CD4-positive, alpha-beta T cell treated with Interleukin-21 for 1 hour (primary cell): ENCODE data around the gene TOM1L1.
A peak's percentile ranks its signal among the peaks of the same experiment; 100 is the strongest.

Experiments used
- DNase-seq: peaks from one replicate; pipeline ENCODE4 v3.0.0-alpha.2; 2020

Gene TOM1L1

GRCh38 chr17:54950116-54950515, 49.5 kb downstream of the TOM1L1 start:
- DNase-seq: no peak

DNA sequence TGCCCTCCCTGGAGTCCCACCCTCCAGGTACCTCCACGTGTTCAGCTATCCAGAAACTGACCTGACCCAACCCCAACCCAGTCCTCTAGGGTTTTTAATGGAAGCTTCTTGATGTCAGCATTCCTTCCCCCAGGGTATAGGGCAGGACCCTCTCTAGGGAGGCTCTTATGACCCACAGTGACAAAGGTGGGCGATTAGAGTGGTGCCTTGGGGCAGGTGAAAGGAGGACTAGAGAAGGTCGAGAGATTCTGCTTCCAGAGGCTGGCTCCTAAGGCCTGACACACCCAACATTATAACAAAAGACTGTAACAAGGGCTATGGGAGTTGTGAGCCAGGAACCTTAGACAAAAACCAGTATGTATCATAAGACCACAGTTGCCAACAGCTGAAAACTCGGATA, 50.6 kb downstream of the TOM1L1 start:
- no peak for DNase-seq

DNA sequence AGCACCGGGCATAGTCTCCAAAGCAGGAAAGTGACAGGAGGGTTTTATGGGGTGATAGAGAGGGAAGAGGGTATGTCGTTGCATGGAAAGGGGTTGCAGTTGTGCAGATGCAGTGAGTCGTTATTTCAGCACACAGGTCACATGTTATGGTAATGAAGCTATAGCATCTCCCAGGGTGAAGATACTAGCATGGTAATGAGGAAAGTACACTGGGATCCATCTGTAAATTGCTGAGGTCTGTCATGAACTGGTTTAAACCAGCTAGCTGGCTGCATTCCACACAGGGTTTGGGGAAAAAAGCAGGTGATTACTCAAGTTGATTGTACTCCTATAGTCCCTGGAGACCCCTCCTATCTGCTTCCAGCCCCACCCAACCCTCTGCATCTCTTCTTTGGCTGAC, 56.1 kb downstream of the TOM1L1 start:
- no peak for DNase-seq

- DNase-seq: no peak
Measured at GRCh38 chr17:54967621-54968261, 67.1 kb downstream of the TOM1L1 start.

DNA sequence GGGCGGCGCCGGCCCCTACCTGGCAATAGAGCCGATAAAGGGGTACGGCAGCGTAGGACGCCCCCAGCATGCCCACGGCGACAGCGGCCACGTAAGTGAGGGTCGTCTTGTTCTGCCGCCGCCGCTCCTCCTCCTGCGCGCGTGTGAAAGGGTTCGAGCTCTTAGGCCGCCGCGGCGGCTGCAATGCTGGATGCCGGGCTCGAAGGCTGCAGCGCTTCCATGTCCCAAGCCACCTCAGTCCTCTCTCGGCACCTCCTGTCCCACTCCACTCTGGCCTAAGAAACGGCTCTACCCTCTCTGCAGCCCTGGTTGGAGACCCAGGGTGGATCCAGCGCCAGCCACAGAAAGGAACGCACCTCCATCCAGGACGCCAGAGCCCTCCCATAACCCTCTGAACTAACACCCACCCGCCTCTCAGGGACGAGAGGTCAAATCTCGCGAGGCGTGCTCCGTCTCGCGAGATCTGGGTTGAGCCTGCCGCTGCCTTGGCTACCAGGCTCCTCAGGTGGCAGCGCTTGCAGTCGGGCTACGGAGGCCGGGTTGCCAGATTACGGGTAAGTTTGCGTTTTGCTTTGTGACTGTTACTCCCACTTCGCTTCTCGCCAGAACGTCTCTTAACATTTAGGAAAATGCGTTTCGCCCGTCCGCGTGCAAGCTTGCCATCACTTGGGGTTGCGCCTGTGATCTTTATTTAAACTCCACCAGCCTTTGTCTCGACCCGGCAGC, 67.8 kb downstream of the TOM1L1 start, which contains the start of the genes COX11 and STXBP4:
Gene COX11 (minus strand): TSS at position 393 of the 726 bp plus-strand sequence. CDS start 8 bp downstream, at position 385.
Gene STXBP4 (plus strand): TSS at position 504 of the 726 bp plus-strand sequence. CDS start 17,455 bp downstream, outside the sequence.
- DNase-seq: peak; percentile 96

DNA sequence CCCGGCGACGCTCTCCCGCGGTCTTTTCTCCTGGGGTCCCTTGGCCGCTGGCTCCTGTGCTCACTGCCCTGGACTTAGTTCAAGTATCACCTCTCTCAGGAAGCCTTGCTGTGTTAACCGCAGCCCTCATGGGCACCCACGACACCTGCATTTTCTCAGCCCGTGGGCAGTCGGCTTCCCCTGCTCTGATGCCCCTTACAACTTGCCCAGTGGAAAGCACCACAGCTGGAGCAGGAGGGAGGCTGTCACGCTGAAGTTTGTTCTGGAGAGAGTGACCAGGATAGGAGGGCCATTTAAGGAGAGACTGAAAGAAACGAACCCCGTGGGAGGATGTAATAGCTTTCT, 68.3 kb downstream of the TOM1L1 start:
- DNase-seq: no peak

DNA sequence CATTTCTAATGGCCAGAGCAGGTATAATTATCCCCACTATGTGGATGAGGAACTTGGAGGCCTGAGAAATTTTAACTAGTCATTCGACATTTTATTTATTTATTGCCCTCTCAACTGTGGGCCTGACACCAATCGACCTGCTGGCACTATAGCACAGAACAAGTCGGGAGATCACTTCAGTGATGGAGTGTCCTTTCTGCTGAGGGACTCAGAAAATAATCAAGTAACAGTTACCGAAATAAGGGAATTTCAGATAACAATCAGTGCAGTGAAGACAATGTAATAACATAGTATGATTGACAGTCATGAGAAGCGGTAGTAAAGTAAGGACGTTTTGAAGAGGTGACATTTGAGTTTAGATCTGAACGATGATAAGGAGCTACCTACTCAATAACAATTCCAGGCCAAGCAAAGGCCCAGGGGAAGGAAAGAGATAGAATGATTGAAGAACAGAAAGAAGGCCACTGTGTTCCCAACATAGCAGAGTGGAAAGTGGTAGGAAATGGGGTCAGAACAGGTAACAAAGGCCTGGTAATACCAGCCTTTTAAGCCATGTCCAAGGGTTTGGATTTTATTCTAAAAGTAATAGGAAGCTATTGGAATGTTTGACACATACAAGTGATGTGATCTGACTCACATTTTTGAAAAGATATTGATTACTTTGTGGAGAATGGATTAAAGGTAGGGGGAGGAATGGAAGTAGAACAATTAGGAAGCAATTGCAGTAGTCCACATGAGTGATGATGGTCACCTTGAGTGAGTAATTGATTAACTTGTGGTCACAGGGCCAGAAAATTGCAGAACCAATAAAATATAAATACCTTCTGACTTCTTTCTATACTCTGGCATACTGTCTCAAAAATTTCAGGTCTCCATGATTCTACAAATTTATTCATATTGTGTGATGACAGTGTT, 69.3 kb downstream of the TOM1L1 start:
- peak; percentile 2 for DNase-seq

- no peak for DNase-seq
Measured at GRCh38 chr17:54971147-54971546, 70.5 kb downstream of the TOM1L1 start.

- DNase-seq: no peak
Measured at GRCh38 chr17:54971901-54972300, 71.2 kb downstream of the TOM1L1 start.

GRCh38 chr17:54972406-54973138, 71.9 kb downstream of the TOM1L1 start:
- DNase-seq: no peak

- no peak for DNase-seq
Measured at GRCh38 chr17:54974759-54975158, 74.1 kb downstream of the TOM1L1 start.

DNA sequence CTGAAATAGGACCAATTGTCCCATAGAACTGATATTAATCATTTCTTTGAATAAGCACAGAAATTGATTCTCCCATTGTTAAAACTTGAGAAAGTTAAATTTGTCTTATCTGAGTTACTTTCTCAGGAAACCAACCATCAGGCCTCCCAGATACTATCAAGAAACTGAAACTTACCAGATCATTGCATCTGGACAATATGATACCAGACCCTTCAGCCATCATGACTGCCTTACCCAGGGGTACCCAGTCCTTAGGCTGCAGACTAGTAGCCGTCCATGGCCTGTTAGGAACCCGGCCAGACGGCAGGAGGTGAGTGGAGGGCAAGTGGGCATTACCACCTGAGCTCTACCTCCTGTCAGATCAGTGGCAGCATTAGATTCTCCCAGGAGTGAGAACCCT, 75.7 kb downstream of the TOM1L1 start:
- DNase-seq: no peak

GRCh38 chr17:54977744-54978143, 77.1 kb downstream of the TOM1L1 start:
- no peak for DNase-seq

DNA sequence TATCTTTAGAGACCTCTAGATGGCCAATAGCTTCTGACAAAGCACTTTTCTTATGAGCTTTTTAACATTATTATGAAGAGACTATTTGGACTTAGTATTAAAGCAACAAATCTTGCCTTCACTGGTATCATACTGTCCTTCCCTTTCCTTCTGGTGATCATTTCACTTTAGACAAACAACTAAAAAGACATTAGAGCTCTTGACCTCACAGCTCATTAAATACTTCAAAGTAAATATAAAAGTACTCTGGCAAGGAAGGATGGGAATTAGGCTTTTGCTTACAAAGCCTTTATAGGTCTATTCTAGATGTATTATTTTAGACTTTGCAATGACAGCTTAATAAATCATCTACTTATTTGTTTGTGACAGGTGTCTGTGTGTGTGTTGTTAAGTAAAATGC, 79.0 kb downstream of the TOM1L1 start:
- no peak for DNase-seq

DNA sequence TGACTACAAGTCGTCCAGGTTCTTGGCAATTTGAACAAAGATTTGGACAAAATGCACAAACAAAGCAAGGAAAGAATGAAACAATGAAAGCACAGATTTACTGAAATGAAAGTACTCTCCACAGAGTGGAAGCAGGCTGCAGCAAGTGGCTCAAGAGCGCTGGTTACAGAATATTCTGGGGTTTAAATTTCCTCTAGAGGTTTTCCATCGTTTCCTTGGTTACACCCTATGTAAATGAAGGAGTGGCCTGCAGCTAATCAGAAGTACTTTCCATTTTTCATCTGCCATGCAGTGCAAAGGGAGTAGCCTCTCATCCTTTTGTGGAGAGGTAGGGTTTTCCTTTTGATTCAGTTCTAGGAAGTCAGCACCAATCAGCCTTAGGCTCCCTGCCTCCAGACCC, 79.7 kb downstream of the TOM1L1 start:
- DNase-seq: no peak

DNA sequence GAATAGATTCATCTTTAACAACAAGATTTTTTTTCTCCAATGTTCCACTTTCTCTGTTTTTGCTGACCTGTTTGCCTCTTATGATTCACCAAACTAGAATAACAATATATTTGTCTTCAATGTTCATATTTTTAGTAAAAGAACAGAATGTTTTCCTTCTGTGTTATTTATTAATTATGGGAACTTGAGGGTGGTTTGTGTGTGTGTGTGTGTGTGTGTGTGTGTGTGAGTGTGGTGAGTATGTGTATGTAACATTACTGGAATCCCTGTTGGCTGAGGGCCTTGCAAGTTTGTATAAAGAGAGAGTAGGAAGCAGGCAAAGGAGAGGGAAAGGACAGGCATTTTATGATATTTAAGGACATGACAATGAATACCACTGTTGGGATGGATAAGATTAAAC, 81.7 kb downstream of the TOM1L1 start:
- no peak for DNase-seq

DNA sequence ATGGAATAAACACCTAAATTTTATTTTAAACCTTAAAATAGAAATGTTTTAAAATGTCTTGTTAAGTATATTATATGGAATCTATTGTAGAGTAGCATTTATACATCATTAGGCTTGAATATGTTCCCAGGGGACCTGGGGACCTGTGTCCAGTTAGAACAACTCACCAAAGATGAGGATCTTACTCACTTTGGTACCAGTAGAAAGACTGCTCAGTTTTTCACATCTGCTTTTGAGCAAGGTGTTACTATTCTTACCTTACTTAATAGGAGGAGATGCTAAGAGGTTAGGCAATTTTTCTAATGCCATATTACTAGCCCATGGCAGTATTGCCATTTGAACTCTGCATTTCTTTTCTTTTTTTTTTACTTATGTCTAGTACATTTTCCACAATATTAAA, 82.6 kb downstream of the TOM1L1 start:
- DNase-seq: no peak

GRCh38 chr17:54985476-54985875, 84.8 kb downstream of the TOM1L1 start:
- no peak for DNase-seq

GRCh38 chr17:54990118-54990517, 89.5 kb downstream of the TOM1L1 start:
- no peak for DNase-seq

- DNase-seq: no peak
Measured at GRCh38 chr17:54991567-54991966, 90.9 kb downstream of the TOM1L1 start.

GRCh38 chr17:54992797-54993639, 92.4 kb downstream of the TOM1L1 start:
- DNase-seq: peak; percentile 66

- DNase-seq: no peak
Measured at GRCh38 chr17:54996441-54996840, 95.8 kb downstream of the TOM1L1 start.
